ENCODE results near the gene XPC. TPM values are rescaled to one million over a fixed set of nuclear protein-coding genes. Genes with fewer than 3 reads are reported as not detected.
"Not testable (repeated sequence)": the region's sequence is repeated elsewhere in the genome, so short reads cannot be mapped to it uniquely, and the experiment has no call there.

XPC gene
- total RNA-seq (2021) (57.2 and 58.2 TPM in 2 replicates), Bru-seq, nascent RNA (percentile 92 among the genes with signal in this experiment), BruChase-seq, experiment 1, labeled RNA remaining after a 2-hour chase (percentile 93 among the genes with signal in this experiment), BruChase-seq, experiment 2, labeled RNA remaining after a 6-hour chase (percentile 85 among the genes with signal in this experiment)
- long read RNA-seq, transcript XPC-201 (16 exons, 3,832 nt) = major isoform, 124 of 191 reads
- long read RNA-seq, partial matches to known transcripts = 45 of 191 reads
- long read RNA-seq, other reads (novel, unspliced or antisense) = 22 of 191 reads

GRCh38 chr3:14178247-14179113 is at the start of gene XPC, which contains the start of gene LSM3:
Gene XPC (minus strand): TSS chr3:14178601. CDS start chr3:14178568, 33 bp downstream.
Gene LSM3 (plus strand): TSS chr3:14178817. CDS start chr3:14178861, 44 bp downstream.
- no TSS peak for BruUV-seq (replicated peaks)
- Histone ChIP-seq H3K27ac (ENCODE audit: low read depth, low read length, poor library complexity, severe bottlenecking) (peak within 1 kb of the TSS; percentile 94), H3K4me1 (ENCODE audit: insufficient read depth, low read length, poor library complexity, severe bottlenecking) (peaks cover 16% of the 10 kb centered on the region), H3K4me3 (ENCODE audit: low read depth, low read length, poor library complexity, severe bottlenecking) (peak within 1 kb of the TSS; percentile 62), H3K36me3 (ENCODE audit: insufficient read depth, low read length, poor library complexity, severe bottlenecking) (peaks cover 24% of the 10 kb centered on the region), H3K27me3 (replicated peaks; ENCODE audit: insufficient read depth, low read depth, low read length, poor library complexity) (no peaks in the 10 kb centered on the region), H3K9me3 (ENCODE audit: low read depth, low read length, poor library complexity, severe bottlenecking) (no peaks in the 10 kb centered on the region)
- POLR2A ChIA-PET (ENCODE audit: low non-redundant PET) = interaction anchor here (0.5 to 0.7 kb wide), 5 partner anchors 10 to 224 kb away, joined by 3 to 5 read pairs (median 3); partner anchors contain the start of gene SLC6A6
- DNase-seq (ENCODE audit: low spot score) = peak; percentile 99
- intact Hi-C loops (cut with micrococcal nuclease; ENCODE audit: unreplicated experiment) = loop anchor here (5.0 to 10.0 kb wide), 2 partner anchors 51 to 766 kb away; partner anchors contain the start of genes NR2C2 and TMEM43
- no peak for TF ChIP-seq EZH2 (IDR thresholded peaks at IDR 0.05; ENCODE audit: borderline replicate concordance, low read depth, low read length, poor library complexity, severe bottlenecking)
- TF ChIP-seq CTCF (conservative IDR thresholded peaks at IDR 0.05; ENCODE audit: low read depth, low read length) = no peak
- CTCF ChIA-PET = interaction anchor here (1.4 kb wide), 1 partner anchor 25 kb away, joined by 6 read pairs; no protein-coding TSS in a partner anchor

- intact Hi-C loops (cut with micrococcal nuclease; ENCODE audit: unreplicated experiment) = no loop called here
- POLR2A ChIA-PET (ENCODE audit: low non-redundant PET) = no interaction called here
- TF ChIP-seq EZH2 (IDR thresholded peaks at IDR 0.05; ENCODE audit: borderline replicate concordance, low read depth, low read length, poor library complexity, severe bottlenecking) (no peak), CTCF (conservative IDR thresholded peaks at IDR 0.05; ENCODE audit: low read depth, low read length) (no peak)
These were observed 49.5 kb upstream of the XPC start for GRCh38 chr3:14227856-14228255.

GRCh38 chr3:14226351-14226750 is 48.0 kb upstream of the XPC start:
- H3K4me1 ChIP-seq (ENCODE audit: insufficient read depth, low read length, poor library complexity, severe bottlenecking); DNase-seq (ENCODE audit: low spot score); H3K27me3 ChIP-seq (replicated peaks; ENCODE audit: insufficient read depth, low read depth, low read length, poor library complexity); BruUV-seq (replicated peaks); H3K36me3 ChIP-seq (ENCODE audit: insufficient read depth, low read length, poor library complexity, severe bottlenecking); H3K27ac ChIP-seq (ENCODE audit: low read depth, low read length, poor library complexity, severe bottlenecking); CTCF ChIA-PET; intact Hi-C loops (cut with micrococcal nuclease; ENCODE audit: unreplicated experiment); H3K9me3 ChIP-seq (ENCODE audit: low read depth, low read length, poor library complexity, severe bottlenecking); POLR2A ChIA-PET (ENCODE audit: low non-redundant PET); H3K4me3 ChIP-seq (ENCODE audit: low read depth, low read length, poor library complexity, severe bottlenecking): not testable (repeated sequence)

More at GRCh38 chr3:14227856-14228255, 49.5 kb upstream of the XPC start:
- no peaks in the 10 kb centered on the region for H3K36me3 ChIP-seq (ENCODE audit: insufficient read depth, low read length, poor library complexity, severe bottlenecking)
- no peaks in the 10 kb centered on the region for H3K9me3 ChIP-seq (ENCODE audit: low read depth, low read length, poor library complexity, severe bottlenecking)
- H3K4me3 ChIP-seq (ENCODE audit: low read depth, low read length, poor library complexity, severe bottlenecking) = no peak overlapping the region
- no peak overlapping the region for H3K27ac ChIP-seq (ENCODE audit: low read depth, low read length, poor library complexity, severe bottlenecking)
- no peaks in the 10 kb centered on the region for H3K4me1 ChIP-seq (ENCODE audit: insufficient read depth, low read length, poor library complexity, severe bottlenecking)
- CTCF ChIA-PET = no interaction called here
- no peak for DNase-seq (ENCODE audit: low spot score)
- H3K27me3 ChIP-seq (replicated peaks; ENCODE audit: insufficient read depth, low read depth, low read length, poor library complexity) = no peaks in the 10 kb centered on the region
- no TSS peak for BruUV-seq (replicated peaks)
